Stimulated activated CD4-positive, alpha-beta T cell treated with anti-CD3 and anti-CD28 coated beads, Interleukin-1b, Interleukin-23, amount 100 ng/mL, for 24 hours (primary cell): ENCODE results near the gene INS.
A peak's percentile ranks its signal among the peaks of the same experiment; 100 is the strongest.
"Not testable (repeated sequence)": the region's sequence is repeated elsewhere in the genome, so short reads cannot be mapped to it uniquely, and the experiment has no call there.

ENCODE experiments used
- DNase-seq, 4 experiments: peaks; one replicate each; pipeline ENCODE4 v3.0.0-alpha.2; 2020; ENCODE audit warnings: low read depth in 4 of 4, low spot score in 1 of 4

The INS gene

DNA sequence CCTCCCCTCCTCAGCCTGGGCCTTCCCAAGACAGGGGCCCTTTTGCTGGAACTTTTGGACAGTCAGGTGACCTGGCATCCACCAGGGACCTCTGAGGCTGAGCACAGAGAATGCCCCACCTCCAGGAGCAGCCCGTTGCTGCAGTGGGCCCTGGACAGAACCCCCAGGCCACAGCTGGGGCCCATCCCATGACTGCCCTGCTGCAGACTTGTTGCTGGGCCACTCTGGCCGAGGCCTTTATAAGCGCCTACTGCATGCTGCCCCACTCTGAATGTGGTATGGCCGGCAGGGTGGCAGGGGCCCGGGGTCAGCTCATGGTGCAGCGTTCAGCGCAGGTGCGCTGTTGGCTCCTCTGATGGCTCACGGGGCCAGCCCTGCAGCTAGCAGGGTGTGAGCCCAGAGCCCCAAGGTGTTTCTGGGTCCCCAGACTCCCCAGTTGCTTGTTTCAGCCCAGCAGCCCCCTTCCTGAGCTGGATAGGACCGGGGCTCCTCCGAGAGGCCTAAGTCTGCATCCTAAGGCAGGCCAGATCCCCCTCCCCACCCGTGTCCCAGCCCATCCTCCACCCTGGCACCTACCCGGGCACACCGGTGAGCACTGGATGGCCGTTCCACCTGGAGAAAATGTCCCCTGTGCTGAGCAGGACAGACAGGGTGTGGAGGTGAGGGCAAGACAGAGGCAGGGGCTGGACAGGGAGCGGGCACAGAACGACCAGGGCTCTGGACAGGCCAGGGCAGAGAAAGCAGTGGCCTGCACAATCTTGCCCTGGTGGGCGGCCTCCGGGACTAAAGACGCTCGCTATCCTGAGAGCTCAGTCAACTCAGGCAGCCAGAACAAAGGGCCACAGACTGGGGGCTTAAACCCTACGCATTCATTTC, 38.7 kb upstream of the INS start:
- DNase-seq: no peak

DNA sequence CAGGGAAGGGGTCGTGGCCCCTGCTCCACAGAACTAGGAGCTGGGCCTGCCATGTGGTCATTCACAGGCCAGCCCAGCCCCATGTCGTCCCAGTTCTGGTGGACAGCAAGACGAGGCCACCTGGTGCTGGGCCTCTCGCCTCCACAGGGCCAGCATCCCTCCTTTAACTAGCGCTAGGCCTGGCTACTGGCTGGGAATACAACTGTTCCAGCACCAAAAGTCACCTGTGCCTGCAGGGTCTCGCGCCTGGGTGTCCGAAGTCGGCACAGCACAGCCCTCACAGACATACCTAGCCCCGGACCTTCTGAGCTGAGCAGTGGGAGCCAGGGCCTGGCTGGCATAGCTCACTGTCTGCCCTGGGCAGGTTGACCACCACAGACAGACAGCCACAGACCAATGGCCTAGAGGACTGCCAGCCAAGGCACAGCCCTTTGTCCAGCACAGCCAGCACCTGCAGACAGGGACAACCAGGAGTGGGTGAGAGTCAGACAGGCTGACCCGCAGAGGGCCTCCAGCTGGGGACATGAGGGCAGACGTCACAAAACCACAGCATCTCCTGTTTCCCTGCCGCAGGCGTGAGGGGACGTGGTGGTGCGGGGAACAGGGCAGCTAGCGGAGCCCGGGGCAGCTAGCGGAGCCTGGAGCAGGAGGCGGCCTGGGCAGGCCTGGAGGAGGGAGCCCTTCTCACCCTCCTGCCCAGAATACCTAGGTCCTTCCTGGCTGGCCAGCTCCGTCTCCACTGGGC, 37.8 kb upstream of the INS start:
- no peak for DNase-seq

DNA sequence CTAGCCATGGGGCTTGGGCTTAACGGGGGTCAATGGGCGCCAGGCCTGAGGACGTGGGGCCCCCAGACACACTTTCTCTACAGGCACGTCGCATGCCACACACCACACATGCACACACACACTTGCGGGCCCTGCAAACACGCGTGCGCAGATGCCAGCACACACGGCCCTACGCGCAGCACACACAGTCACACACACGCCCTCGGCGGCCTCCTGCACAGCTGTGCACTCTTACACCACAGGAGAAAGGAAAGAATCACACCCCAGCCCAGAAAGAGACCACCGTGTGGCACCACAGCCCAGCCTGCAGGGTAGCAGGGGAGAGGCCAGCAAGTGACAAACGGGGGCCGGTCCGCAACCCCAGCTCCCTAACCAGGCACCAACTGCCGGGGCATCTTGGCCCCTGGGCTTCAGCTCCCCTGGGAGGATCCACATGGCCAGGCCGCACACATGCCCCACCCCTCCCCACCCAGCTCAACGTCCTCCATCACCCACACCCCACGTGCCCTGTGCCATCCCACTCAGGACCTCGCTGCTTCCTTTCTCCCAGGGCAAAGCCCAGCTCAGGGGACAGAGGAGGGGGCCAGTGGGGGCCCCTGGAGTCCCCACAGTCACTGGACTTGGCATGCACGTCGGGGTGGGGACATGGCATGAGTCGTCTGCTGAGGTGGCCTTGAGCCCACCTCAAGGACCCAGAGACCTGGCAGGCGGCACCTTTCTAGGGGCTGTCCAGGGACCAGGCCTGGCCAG, 36.9 kb upstream of the INS start:
- no peak for DNase-seq

DNA sequence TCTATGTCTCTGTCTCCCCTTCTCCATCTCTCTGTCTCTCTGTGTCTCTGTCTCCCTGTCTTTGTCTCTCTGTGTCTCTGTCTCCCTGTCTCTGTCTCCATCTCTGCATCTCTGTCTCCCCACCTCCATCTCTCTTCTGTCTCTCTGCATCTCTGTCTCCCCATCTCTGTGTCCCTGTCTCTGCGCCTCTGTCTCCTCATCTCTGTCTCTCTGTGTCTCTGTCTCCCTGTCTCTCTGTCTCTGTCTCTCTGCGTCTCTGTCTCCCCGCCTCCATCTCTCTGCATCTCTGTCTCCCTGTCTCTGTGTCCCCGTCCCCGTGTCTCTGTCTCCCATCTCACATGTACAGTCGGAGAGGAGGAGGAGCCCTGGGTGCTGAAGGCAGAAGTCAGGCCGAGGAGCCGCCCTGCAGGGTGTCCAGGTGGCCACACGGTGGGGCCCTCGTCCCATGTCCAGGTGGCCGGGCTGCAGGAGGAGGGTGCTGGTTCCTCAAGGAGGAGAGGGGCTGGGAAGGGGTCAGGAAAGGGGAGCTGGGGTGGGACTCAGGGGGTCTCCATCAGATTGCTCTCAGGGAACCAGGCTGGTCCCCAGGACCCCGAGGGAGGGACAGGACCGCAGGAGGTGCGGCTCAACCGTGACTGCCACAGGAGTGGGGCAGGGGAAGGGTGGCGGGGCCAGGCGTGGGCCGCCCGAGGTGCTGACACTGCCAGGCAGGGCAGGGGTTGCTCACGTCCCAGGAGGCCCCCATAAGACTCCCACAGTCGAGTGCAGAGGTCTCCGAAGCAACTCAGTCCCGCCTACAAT, 36.2 kb upstream of the INS start:
- DNase-seq: peak; percentile 38 to 61 (median 50)

DNA sequence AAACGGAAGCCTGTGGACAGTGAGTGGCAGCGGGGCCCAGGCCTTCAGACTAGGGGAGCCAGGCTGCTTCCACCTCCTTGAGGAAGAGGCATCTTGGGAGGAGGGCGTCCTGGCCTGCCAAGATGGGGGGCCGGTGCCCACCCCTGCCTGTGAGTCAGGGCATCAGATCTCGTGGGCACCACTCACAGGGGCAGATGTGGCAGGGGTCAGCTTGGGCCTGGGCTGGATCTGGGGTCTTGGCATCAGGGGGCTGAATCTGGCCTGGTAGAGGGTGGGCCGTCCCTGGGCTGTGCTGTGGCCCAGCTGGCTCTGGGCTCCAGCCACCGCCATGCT, 34.7 kb upstream of the INS start:
- no peak for DNase-seq

DNA sequence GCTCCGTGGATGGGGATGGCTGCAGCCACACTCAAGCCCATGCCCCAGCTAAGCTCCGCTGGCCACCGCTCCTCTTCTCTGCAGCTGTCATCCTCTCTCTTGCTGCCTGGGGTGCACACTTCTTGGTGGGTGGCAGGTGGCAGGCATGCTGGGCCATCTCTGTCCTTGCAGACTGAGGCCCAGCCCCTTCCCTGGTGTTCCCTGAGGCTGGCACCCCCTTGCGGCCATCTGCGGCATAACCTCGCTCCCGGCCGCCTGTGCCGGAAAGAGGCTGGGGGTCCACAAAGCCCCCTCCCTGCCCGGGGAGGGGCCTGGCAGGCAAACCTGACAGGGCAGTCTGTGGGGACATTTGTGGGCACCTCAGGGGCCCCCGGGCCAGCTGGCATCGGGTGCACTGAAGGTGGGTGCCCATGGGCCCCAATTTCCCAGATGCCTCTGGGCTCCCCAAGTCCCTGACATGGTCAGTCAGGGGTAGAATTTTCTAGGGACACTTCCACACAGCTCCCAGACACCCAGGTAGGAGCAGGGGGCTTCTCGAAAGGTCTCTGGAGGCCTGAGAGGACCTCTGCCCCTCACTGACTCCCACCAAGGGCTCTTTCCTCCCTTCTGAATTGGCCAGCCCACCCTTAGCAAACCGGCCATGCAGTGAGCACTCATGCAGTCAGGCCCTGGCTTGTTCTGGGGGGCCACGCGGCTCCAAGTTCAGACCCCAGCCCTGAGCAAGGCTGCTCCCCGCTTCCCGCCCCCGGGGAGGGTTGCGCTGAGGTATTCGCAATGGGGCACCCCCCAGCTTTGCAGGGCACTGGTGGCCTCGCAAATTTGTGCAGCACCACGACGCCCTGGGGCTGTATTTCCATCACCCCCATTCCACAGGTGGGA, 34.1 kb upstream of the INS start:
- peak; percentile 18 to 37 (median 27) for DNase-seq

DNA sequence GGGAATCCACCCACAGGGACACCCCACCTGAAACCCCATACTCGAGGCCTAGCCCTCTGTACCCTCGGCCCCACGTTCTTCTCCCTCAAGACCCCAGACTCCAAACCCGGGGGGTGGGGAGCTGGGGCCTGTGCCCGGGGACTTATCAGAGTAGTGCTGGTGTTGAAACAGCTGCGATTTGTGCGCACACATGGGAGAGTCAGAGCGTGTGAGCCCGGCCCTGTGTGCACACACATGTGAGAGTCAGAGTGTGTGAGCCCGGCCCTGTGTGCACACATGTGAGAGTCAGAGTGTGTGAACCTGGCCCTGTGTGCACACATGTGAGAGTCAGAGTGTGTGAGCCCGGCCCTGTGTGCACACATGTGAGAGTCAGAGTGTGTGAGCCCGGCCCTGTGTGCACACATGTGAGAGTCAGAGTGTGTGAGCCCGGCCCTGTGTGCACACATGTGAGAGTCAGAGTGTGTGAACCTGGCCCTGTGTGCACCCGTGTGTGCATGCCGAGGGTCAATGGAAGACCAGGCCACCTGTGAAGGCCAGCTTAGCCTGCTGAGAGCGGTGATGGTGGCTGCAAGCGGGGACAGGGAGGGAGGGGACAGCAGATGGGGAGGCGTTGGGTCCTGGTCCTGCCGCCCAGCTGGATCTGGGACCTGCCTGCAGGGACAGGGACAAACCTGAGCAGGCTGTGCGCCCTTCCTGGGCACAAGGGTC, 33.0 kb upstream of the INS start:
- DNase-seq: not testable (repeated sequence)

DNA sequence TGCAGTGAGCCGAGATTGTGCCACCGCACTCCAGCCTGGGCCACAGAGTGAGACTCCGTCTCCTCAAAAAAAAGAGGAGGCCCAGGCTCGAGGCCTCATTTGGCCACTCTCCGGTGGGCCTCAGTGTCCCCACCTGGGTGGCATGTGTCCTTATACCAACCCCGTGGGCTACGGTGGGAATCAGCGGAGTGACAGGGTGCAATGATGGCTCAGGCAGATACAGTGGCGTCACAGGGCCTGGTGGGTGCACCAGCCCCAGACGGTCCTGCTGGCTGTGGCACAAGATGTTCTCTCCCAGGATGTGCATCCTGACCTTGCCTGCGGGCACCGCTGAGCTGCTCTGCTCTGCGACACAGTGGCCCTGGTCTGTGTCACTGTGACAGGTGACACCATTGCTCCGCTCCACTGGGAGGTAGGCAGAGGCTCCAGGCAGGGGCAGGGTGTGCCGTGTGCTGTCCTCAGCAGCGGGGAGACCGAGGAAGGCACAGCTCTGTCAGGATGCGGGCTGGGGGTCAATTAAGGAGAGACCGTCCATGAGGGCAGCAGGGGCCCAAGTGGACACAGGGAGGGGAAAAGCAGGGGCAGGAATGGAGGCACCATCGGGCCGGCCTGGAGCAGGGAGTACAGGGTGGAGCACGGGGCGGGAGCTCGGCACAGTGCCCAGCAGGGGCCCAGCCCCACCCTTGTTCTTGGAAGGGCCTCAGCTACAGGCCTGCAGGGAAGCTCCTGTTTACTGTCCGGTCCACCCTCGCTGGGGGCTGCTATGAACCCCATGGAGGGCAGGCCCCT, 32.3 kb upstream of the INS start:
- DNase-seq: no peak

DNA sequence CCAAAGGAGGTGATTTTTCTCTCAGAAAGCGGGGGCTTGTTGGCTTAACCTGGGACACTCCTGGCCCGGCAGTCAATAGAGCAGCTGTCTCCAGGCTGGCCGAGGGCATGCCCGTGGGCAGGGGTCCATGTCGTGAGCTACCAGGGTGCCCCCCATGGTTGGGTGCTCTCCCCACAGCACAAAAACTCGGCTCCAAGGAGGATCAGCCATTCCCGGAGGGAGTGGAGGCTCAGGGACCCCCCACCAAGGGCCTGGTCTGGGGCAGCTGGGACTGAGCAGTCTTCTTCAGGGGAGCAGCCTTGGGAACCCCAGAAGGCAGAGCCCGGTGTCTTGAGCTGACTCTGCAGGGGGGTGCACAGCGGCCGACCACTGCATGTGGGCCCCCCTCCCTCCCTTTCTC, 31.4 kb upstream of the INS start:
- no peak for DNase-seq

DNA sequence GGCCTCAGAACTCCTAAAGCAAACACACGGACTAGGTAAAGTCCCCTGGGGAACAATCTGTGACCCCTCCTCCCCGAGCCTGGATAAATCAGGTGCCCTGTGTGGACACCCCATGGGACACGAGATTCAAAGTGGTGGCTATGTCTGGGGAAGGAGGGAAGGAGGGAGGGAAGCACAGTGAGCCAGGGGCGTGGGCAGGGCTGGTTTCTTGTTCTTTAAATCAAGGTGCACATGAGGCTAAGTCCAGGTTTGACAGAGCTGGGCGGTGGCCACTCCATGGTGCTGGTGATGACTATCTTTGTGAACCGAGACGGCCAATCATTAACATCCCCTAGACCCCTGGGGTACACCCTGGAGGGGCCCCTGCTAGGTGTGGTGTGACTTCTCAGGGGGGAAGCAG, 30.9 kb upstream of the INS start:
- no peak for DNase-seq

DNA sequence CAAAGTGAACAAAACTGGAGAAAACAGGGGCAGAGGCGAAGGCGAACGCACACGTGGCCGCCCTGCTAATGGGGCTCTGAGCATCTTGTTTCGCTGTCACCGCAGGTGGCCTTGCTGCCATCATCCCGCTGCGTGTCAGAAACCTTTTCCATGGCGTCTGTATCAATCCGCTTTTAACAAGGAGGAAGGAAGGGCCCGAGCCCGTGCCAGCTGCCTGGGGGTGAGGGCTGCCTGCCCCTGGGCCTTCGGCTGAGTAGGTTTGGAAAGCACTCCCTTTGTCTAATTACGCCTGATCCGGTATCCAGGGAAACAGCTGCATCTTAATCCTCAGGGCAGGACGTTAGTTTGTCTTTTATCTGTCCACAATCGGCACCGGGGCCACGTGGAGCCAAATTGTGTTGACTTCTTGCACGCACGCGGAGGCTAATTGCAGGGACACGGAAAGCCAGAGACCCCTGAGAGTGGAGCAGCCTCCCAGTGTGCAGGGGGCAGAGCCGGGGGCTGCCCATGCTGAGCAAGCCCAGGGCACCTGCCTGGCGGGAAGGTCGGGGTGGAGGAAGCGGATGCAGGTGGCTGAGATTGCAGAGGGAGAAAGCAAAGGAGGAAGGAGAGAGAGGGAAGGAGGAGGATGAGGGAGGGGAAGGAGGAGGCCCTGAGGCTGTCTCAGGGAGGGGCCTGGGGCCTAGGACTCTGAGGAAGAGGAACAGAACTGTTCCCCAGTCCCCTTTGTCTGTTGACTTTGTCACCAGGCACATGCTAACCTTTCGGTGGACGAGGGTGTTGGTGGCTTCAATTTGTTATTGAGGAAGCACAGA, 29.9 kb upstream of the INS start:
- no peak for DNase-seq

DNA sequence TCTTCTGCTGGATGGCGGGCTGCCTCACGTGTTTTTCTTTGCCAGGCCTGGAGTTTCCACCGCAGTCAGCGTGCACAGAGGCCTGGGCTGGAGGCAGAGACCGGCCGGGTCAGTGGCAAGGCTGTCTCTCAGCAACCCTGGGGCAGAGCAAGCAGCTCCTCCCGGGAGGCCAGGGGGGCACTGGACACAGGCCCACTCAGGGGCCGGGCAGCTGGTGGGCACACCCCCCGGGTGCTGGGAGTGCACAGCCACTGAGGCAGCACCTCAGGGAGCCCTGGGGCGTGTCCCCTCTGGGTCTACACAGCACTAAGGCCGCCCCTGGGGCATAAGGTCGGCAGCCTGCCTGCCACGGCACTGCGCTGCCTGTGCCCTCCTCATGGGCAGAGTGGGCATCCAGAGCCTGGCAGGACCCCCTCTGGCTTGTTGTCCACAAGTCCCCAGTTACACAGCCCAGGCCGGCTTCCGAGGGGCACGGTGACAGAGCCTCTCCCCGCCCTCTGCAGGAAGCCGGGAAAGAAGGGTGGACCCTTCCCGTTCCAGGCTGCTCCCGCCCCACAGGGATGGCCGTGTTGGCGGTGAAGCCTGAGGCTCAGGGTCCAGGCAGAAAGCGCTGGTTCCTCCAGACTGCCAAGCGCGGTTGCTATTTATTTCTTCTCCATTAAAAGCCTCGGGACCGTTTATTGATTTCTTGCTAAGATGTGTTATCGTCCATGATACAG, 29.1 kb upstream of the INS start:
- no peak for DNase-seq

DNA sequence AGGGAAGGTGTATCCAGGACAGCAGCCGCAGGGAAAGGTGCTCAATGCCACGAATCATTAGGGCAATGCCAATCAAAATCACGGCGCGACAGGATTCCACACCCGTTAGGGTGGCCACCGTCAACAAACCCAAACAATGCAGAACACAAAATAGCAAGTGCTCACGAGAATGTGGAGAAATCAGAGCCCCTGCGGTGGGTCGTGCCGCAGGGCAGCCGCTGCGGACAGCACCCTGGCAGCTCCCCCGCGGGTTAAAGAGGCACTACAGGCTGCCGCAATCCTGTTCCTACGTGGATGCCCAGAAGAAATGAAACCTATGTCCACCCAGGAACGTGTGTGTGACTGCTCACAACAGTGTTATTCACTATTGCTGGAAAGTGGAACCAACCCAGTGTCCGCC, 27.7 kb upstream of the INS start:
- DNase-seq: no peak

DNA sequence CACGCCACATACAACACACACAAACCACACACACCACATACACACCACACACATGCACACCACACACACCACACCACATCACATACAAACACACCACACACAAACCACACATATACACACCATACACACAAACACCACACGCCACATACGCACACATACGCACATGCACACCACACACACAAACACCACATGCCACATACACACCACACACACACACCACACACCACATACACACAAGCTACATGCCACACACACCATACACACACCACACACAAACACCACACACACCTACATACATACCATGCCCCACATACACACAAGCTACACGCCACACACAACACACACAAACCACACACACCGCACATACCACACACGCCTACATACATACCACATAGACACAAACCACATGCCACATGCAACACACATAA, 26.3 kb upstream of the INS start:
- no peak for DNase-seq

DNA sequence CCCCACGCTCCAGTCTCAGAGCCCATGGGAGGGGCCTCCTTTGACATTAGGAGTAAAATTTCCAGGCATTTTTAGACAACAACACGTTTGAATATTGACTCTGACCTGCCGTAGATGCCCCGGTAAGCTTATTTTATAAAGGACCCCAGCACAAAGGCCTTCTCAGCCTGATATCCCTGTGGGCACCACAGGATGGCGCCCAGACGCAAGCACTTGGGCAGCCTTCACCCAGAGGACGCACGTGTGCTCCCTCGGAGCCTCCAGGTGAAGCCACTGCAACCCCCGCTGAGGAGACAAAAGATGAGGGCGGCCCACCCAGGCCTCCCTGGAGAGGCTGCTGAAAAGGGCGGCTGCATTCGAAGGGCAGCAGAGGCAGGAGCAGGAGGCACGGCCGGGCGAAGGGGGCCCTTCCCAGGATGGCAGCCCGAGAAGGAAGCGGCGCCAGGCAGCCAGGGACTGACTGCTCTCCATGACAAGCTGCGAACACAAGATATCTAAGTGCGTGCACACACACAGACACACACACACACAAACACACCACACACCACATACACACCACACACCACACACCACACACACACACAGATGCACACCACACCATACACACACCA, 25.8 kb upstream of the INS start:
- peak in 3 of 4 experiments; percentile 15 to 30 (median 29) for DNase-seq

DNA sequence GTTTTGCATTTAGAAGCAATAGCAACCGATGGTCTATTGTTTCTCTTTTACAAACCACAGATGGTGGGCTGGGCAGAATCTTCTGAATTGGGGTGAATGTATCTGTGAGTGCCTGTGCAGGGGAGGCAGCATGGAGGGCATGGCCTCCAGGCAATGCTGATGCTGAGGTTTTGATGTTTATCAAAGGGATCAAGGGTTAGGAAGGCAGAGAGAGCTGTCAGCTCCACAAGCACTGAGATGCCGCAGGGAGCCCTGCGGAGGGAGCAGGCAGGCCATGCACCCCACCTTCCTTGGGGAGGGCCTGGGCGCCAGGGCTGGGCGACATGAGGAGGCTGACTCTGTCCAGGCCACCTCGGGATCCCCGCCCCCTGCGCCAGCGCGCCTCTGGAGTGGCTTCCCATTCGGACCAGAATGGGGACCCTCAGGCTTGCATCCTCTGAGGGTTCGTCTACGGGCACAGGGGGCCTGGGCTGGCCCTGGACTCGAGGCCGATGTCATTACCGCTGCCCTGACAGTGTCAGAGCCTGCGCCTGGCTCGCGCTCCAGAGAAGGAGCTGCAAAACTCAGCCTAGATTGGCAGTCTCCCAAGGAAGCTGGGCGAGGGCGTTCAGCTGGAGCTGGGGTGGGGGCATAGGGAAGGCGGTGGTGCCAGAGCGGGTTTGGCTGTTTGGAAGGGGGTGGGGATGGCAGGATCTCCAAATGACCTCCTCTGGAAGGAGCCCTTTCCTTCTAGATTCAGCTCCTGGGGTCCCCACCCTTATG, 24.5 kb upstream of the INS start:
- no peak for DNase-seq
